ENCODE results near the gene FBXL16.
"Not testable (repeated sequence)": the region's sequence is repeated elsewhere in the genome, so short reads cannot be mapped to it uniquely, and the experiment has no call there.

Gene FBXL16

DNA sequence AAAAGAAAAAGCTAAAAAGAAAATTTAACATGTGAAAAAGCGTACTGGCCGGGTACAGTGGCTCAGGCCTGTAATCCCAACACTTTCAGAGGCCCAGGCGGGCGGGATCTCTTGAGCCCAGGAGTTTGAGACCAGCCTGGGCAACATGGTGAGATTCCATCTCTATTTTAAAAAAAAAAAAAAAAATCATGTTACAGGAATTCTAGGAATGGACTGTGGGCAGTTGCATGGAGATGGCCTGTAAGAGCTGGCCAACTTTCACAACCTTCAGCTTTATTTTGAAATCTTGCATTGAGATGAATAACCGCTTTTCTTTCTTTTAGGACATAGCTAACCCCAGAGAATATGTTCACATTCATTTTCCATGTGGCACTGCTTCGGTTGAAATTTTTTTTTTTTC is 43.4 kb upstream of the FBXL16 start:
- intact Hi-C loops (cut with DNase I; ENCODE audit: low total_unique reads), result no loop called here
- TF ChIP-seq, protein P1, sequence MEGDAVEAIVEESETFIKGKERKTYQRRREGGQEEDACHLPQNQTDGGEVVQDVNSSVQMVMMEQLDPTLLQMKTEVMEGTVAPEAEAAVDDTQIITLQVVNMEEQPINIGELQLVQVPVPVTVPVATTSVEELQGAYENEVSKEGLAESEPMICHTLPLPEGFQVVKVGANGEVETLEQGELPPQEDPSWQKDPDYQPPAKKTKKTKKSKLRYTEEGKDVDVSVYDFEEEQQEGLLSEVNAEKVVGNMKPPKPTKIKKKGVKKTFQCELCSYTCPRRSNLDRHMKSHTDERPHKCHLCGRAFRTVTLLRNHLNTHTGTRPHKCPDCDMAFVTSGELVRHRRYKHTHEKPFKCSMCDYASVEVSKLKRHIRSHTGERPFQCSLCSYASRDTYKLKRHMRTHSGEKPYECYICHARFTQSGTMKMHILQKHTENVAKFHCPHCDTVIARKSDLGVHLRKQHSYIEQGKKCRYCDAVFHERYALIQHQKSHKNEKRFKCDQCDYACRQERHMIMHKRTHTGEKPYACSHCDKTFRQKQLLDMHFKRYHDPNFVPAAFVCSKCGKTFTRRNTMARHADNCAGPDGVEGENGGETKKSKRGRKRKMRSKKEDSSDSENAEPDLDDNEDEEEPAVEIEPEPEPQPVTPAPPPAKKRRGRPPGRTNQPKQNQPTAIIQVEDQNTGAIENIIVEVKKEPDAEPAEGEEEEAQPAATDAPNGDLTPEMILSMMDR (IDR thresholded peaks at IDR 0.05), result no peak
- H3K27me3 ChIP-seq, result peaks cover 0 to 10% of the 10 kb centered on the region in 2 donors
- H3K4me3 ChIP-seq, result no peak overlapping the region
- H3K36me3 ChIP-seq, result no peaks in the 10 kb centered on the region
- H3K4me1 ChIP-seq, result peaks cover 0 to 5% (median 0%) of the 10 kb centered on the region in 4 donors
- no peaks in the 10 kb centered on the region for H3K9me3 ChIP-seq
- H3K27ac ChIP-seq, result no peak overlapping the region
- no peak for DNase-seq

- Histone ChIP-seq H3K27me3 (peaks cover 0 to 10% of the 10 kb centered on the region in 2 donors), H3K27ac (no peak overlapping the region), H3K4me1 (peaks cover 0 to 5% (median 0%) of the 10 kb centered on the region in 4 donors), H3K9me3 (no peaks in the 10 kb centered on the region), H3K36me3 (no peaks in the 10 kb centered on the region), H3K4me3 (no peak overlapping the region)
- TF ChIP-seq, protein P1 (IDR thresholded peaks at IDR 0.05), result no peak
- intact Hi-C loops (cut with DNase I; ENCODE audit: low total_unique reads), result no loop called here
- DNase-seq, result no peak
These were observed 42.6 kb upstream of the FBXL16 start for GRCh38 chr16:747978-748746.

DNA sequence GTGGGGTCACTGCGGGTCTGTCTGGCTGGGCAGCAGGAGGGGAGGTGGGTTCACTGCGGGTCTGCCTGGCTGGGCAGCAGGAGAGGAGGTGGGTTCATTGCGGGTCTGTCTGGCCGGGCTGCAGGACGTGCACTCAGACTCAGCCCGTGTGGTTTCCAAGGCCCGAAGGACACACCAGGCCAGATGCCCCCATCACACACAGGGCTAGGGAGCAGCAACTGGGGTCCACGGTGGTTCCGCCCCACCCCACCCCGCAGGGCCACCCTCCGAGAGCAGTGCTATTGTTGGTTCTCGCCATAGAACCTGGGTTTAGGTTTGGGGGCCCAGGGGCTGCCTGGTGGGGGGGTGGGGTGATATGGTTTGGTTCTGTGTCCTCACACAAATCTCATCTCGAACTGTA is 41.0 kb upstream of the FBXL16 start:
- Histone ChIP-seq H3K27ac (no peak overlapping the region), H3K9me3 (no peaks in the 10 kb centered on the region), H3K36me3 (no peaks in the 10 kb centered on the region), H3K4me3 (no peak overlapping the region), H3K4me1 (peaks cover 0 to 5% (median 0%) of the 10 kb centered on the region in 4 donors), H3K27me3 (peaks cover 0 to 22% of the 10 kb centered on the region in 2 donors)
- DNase-seq, result no peak
- intact Hi-C loops (cut with DNase I; ENCODE audit: low total_unique reads), result no loop called here
- TF ChIP-seq, protein P1 (IDR thresholded peaks at IDR 0.05), result no peak

DNA sequence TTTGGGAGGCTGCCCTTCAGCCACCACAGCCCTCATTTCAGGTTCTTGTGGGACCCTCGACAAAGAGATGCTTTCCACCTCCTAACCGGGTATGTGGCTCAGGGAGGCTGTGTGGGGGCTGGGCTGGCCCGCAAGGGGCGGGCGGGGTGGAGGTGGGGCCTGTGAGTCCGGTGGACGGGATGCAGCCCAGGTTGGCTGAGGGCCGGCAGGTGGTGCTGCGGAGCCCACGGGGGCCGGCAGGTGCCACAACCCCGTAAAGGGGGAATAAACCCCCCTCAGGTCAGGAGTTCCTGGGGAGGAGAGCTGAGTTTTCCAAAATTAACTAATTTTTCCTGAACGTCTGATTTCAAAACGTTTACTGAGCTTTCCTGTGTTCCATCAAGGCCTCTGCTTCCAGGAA is 40.1 kb upstream of the FBXL16 start:
- no peak overlapping the region for H3K4me3 ChIP-seq
- intact Hi-C loops (cut with DNase I; ENCODE audit: low total_unique reads), result no loop called here
- TF ChIP-seq, protein P1 (IDR thresholded peaks at IDR 0.05), result no peak
- no peaks in the 10 kb centered on the region for H3K9me3 ChIP-seq
- peaks cover 0 to 22% of the 10 kb centered on the region in 2 donors for H3K27me3 ChIP-seq
- H3K27ac ChIP-seq, result no peak overlapping the region
- H3K36me3 ChIP-seq, result no peaks in the 10 kb centered on the region
- peaks cover 0 to 6% (median 5%) of the 10 kb centered on the region in 4 donors for H3K4me1 ChIP-seq
- DNase-seq, result no peak

DNA sequence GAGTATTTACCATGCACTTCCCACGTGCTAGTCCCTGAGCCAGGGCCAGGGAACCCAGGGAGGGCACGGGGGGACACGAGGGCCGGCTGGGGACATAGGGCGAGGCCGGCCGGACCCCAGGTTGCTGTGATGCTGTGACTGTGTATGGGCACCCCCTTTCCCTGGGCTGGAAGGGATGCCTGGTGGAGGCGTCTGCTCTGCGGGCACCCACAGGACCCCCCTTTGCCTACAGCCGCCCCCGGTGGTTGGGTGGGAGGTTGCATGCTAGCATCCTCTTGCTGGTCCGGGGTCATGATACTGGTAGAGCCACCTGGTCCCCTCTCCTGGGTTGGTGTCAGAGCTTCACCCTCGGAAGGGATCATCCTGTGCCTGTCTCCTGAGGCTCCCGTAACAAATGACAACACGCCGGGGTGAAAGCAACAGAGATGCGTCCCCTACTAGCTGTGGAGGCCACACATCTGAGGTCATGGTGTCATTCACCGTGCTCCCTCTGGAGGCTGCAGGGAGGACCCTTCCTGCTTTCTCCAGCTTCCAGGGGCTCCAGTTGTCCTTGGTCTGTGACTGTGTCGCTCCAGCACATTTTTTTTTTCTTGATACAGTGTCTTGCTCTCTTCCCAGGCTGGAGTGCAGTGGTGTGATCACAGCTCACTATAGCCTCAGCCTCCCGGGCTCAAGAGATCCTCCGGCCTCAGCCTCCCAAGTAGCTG is 38.3 kb upstream of the FBXL16 start:
- Histone ChIP-seq H3K9me3 (no peaks in the 10 kb centered on the region), H3K4me1 (peaks cover 4 to 16% (median 16%) of the 10 kb centered on the region in 4 donors), H3K4me3 (no peak overlapping the region), H3K27ac (no peak overlapping the region), H3K27me3 (peaks cover 0 to 22% of the 10 kb centered on the region in 2 donors), H3K36me3 (peaks cover 0 to 5% (median 0%) of the 10 kb centered on the region in 3 donors)
- TF ChIP-seq, protein P1 (IDR thresholded peaks at IDR 0.05), result no peak
- no peak for DNase-seq
- intact Hi-C loops (cut with DNase I; ENCODE audit: low total_unique reads), result no loop called here

- H3K4me3 ChIP-seq; H3K27ac ChIP-seq; intact Hi-C loops (cut with DNase I; ENCODE audit: low total_unique reads); DNase-seq; H3K9me3 ChIP-seq: not testable (repeated sequence)
- Histone ChIP-seq H3K36me3 (peaks cover 0 to 12% (median 2%) of the 10 kb centered on the region in 3 donors), H3K4me1 (peaks cover 4 to 16% (median 16%) of the 10 kb centered on the region in 4 donors), H3K27me3 (peaks cover 0 to 22% of the 10 kb centered on the region in 2 donors)
These were observed 37.3 kb upstream of the FBXL16 start for GRCh38 chr16:742894-743293.
